Upper lobe of right lung (tissue), 1 donor: ENCODE data around the gene CHD6. TPM values are rescaled to one million over a fixed set of nuclear protein-coding genes. Genes with fewer than 3 reads are reported as not detected.

Source experiments
- ATAC-seq: fragments of 200-7000 bp; cut with Tn5 transposase; one replicate; pipeline ENCODE4 v1.9.1; 2020; ENCODE audit warnings: mild to moderate bottlenecking, moderate library complexity
- DNase-seq: peaks from one replicate; pipeline ENCODE4 v3.0.0-alpha.2; 2020
- H3K27ac ChIP-seq: fragments of 200-600 bp; one replicate; pipeline ENCODE4 v1.8.0; 2022
- H3K27me3 ChIP-seq: fragments of 200-600 bp; one replicate; pipeline ENCODE4 v1.8.0; 2022; ENCODE audit warnings: mild to moderate bottlenecking
- H3K36me3 ChIP-seq: fragments of 200-600 bp; one replicate; pipeline ENCODE4 v1.8.0; 2022
- H3K4me1 ChIP-seq: fragments of 200-600 bp; one replicate; pipeline ENCODE4 v1.8.0; 2022
- H3K4me3 ChIP-seq: fragments of 200-600 bp; one replicate; pipeline ENCODE4 v1.8.0; 2022; ENCODE audit warnings: mild to moderate bottlenecking
- H3K9me3 ChIP-seq: fragments of 200-600 bp; one replicate; pipeline ENCODE4 v1.8.0; 2022
- intact Hi-C: fragments of 100-400 bp; cut with DNase I; formaldehyde crosslinking; loops from one replicate; pipeline ENCODE4 v1.11.0; 2022
- total RNA-seq: library from RNA; stranded (reverse); fragmentation: NEBNext Ultra II Directional; extraction: Animal tissue kit (Norgen Biotek cat#: 25700); gene quantifications from one replicate; pipeline ENCODE4 v1.2.1, GENCODE V29; 2021
- TF ChIP-seq, protein P1 (sequence below): fragments of 200-600 bp; IDR thresholded peaks from one replicate; pipeline ENCODE4 v1.8.0; 2022; ENCODE audit warnings: antibody characterized with exemption
- donor health status: DM: no; HTN: yes; CAD: no; lungs with severe emphysema.

Gene CHD6
- total RNA-seq, 1 donor from 2014 or later, result 42.3 TPM

DNA sequence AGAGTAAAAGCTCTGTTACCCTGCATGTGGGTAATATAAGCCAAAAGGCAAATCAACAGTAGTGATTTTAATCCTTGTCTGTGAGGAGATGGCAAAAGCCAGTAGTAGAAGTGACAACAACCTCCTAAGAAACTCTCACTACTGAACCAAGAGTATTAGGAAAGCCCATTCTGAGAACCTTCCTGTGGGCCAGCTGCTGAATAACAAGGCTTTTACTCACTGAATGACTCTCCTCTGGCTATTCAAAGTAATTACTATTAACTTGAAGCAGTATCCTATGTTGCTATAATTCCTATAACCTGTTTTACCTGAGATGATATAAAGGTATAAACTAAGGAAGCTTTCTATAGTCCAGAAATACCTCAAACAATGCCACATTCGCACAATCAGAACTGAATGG is 55.1 kb downstream of the CHD6 start:
- H3K4me1 ChIP-seq, result peaks cover 5% of the 10 kb centered on the region
- no peaks in the 10 kb centered on the region for H3K9me3 ChIP-seq
- no peak for ATAC-seq
- H3K4me3 ChIP-seq, result no peak overlapping the region
- DNase-seq, result no peak
- H3K27ac ChIP-seq, result no peak overlapping the region
- no peaks in the 10 kb centered on the region for H3K36me3 ChIP-seq
- H3K27me3 ChIP-seq, result no peaks in the 10 kb centered on the region
- TF ChIP-seq, protein P1, sequence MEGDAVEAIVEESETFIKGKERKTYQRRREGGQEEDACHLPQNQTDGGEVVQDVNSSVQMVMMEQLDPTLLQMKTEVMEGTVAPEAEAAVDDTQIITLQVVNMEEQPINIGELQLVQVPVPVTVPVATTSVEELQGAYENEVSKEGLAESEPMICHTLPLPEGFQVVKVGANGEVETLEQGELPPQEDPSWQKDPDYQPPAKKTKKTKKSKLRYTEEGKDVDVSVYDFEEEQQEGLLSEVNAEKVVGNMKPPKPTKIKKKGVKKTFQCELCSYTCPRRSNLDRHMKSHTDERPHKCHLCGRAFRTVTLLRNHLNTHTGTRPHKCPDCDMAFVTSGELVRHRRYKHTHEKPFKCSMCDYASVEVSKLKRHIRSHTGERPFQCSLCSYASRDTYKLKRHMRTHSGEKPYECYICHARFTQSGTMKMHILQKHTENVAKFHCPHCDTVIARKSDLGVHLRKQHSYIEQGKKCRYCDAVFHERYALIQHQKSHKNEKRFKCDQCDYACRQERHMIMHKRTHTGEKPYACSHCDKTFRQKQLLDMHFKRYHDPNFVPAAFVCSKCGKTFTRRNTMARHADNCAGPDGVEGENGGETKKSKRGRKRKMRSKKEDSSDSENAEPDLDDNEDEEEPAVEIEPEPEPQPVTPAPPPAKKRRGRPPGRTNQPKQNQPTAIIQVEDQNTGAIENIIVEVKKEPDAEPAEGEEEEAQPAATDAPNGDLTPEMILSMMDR, result no peak
- intact Hi-C loops, result no loop called here

DNA sequence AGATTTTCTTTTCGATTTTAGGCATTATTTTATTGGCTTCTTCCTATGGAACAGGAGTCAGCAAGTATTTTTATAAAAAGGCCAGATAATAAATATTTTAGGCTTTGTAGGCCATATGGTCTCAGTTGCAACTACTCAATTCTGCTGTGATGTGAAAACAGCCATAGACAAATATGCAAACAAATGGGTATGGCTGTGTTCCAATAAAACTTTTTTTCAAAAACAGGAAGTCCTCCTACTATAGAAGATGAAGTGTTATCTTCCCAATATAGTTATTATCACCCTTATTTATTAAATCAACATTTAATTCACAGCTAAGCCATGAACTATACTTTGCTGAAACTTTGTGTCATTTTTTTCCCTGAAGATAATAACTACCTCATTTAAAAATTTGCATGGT is 57.2 kb downstream of the CHD6 start:
- intact Hi-C loops, result no loop called here
- no peaks in the 10 kb centered on the region for H3K27me3 ChIP-seq
- TF ChIP-seq, protein P1, result no peak
- H3K27ac ChIP-seq, result no peak overlapping the region
- H3K4me1 ChIP-seq, result peaks cover 5% of the 10 kb centered on the region
- no peaks in the 10 kb centered on the region for H3K36me3 ChIP-seq
- DNase-seq (no peak), ATAC-seq (no peak)
- no peaks in the 10 kb centered on the region for H3K9me3 ChIP-seq
- H3K4me3 ChIP-seq, result no peak overlapping the region

DNA sequence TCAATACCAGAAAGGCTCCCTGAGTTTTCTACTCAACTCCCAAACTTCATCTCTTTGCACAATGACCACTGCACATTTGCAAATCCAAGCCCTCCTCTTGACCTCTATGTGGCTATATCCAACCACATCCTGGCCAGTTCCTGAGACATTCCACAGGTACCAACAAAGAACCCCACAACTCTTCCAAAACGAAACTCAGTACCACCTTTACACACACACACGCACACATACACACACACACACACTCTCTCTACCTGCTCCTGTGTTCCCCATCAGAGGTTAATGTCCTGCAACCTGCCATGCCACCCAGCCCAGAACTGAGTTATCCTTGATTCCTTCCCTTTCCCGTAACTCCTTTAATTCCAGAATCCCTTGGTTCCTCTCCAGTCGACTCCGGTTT is 58.5 kb downstream of the CHD6 start:
- H3K4me1 ChIP-seq, result peaks cover 5% of the 10 kb centered on the region
- TF ChIP-seq, protein P1, result no peak
- no peaks in the 10 kb centered on the region for H3K9me3 ChIP-seq
- no peak overlapping the region for H3K4me3 ChIP-seq
- H3K27ac ChIP-seq, result no peak overlapping the region
- no peaks in the 10 kb centered on the region for H3K36me3 ChIP-seq
- ATAC-seq (no peak), DNase-seq (no peak)
- intact Hi-C loops, result no loop called here
- H3K27me3 ChIP-seq, result no peaks in the 10 kb centered on the region

DNA sequence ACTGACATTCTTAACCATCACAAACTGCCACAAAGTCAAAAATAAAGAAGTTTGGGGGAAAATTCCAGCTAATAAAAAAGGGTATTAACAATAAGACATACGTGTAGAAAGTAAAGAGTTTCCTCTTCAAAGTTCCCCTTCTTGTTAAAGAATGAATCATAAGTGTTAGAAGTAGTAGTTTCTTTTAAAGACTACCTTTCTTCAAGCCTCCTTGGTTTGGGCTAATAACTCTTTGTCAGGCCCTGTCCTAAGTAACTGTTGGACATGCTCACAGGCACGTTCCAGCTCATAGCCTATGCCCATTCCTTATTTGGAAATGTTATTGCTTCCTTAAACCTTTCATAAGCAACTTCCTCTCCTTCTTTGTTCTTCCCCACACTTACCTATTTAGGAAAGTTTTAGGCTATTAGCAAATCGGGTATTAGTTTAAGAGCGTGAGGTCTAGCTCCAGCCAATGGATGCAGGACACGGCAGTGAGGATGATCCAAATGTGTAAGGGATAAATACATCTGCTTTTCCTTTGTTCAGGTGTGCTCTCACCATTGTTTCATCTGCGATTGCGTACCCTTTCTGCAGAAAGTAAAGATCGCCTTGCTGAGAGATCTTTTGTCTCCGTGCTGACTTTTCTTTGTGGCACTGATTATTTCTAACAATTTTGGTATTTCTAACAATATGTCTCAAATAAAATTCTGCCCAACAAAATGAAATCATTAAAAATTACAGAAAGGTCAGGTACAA is 64.9 kb downstream of the CHD6 start:
- no peaks in the 10 kb centered on the region for H3K4me1 ChIP-seq
- TF ChIP-seq, protein P1, result no peak
- H3K4me3 ChIP-seq, result no peak overlapping the region
- H3K9me3 ChIP-seq, result no peaks in the 10 kb centered on the region
- DNase-seq (no peak), ATAC-seq (no peak)
- no peaks in the 10 kb centered on the region for H3K27me3 ChIP-seq
- H3K36me3 ChIP-seq, result no peaks in the 10 kb centered on the region
- H3K27ac ChIP-seq, result no peak overlapping the region
- intact Hi-C loops, result no loop called here

DNA sequence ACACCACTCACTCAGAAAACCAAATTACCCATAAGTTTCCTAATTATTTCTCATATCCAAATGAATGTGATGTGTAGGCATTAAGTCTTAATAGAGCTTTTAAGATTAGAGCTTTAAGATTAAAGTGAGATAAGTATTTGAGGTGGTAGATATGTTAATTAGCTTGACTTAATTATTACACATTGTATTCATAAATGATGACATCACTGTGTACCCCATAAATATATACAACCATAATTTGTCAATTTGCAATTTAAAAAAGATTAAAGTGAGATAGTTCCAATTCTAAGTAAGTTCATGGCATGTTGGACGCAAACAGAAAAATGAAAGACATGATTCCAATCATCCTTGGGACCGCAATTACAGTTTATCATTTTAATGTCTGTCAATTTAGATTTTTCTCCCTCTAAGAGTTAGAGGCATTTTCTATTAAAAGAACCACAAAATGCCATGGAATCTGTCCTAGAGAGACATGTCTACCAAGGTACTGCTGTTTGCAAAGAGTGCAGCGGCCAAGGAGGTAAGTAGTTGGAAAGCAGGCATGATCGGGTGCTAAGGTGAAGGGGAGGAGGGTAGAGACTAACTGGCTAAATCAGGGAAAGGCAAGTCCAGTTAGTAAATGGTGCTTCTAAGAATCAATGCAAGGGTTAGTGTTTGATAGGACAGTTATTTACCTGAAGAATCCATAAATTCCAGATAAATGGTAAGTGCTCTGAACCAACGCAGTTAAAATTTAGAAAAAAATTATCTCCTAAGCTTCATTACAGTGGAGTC is 65.7 kb downstream of the CHD6 start:
- Histone ChIP-seq H3K4me1 (no peaks in the 10 kb centered on the region), H3K27ac (no peak overlapping the region), H3K27me3 (no peaks in the 10 kb centered on the region), H3K36me3 (no peaks in the 10 kb centered on the region), H3K4me3 (no peak overlapping the region), H3K9me3 (no peaks in the 10 kb centered on the region)
- intact Hi-C loops, result no loop called here
- TF ChIP-seq, protein P1, result no peak
- DNase-seq (no peak), ATAC-seq (no peak)
